ENCODE data around the gene GPR158. TPM values are rescaled to one million over a fixed set of nuclear protein-coding genes. Genes with fewer than 3 reads are reported as not detected.

Gene GPR158
- total RNA-seq, 1 experiment from 2014 or later = 0.07 TPM

DNA sequence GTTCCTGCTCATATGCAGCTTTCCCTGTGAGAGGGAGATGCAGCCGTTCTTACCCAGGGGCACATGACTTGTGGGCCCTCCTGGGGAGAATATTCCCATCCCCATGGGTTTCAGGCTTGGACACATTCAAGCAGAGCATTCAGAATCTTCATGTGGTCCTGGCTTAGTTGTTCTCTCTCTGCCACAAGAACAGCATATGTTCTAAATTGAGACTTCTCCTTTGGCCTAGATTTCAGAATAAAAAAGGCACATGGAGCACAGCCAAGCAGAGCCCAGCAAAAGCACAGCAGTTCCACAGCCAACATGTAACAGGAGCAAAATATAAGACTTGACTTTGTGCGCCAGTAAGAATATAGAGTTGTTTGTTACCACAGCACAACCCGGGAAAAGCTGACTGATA is 452.8 kb downstream of the GPR158 start:
- H3K9me3 ChIP-seq = no peaks in the 10 kb centered on the region
- Mint-ChIP-seq H3K4me3 (ENCODE audit: unreplicated experiment) (no peak overlapping the region), H3K9me3 (ENCODE audit: unreplicated experiment) (no peaks in the 10 kb centered on the region), H3K36me3 (ENCODE audit: insufficient read depth, unreplicated experiment) (no peaks in the 10 kb centered on the region), H3K4me1 (ENCODE audit: low read depth, unreplicated experiment) (no peaks in the 10 kb centered on the region), H3K27ac (ENCODE audit: unreplicated experiment) (no peak overlapping the region), H3K27me3 (ENCODE audit: insufficient read depth, unreplicated experiment) (peaks cover 8% of the 10 kb centered on the region)
- CTCF ChIA-PET = no interaction called here
- no peak for DNase-seq
- no peaks in the 10 kb centered on the region for H3K36me3 ChIP-seq (ENCODE audit: control insufficient read depth, insufficient read depth, low read length)
- POLR2A ChIA-PET = no interaction called here
- H3K4me1 ChIP-seq = no peaks in the 10 kb centered on the region
- intact Hi-C loops (cut with micrococcal nuclease; ENCODE audit: unreplicated experiment) = no loop called here
- no peak overlapping the region for H3K4me3 ChIP-seq (ENCODE audit: low read depth, low read length)
- no peaks in the 10 kb centered on the region for H3K27me3 ChIP-seq (replicated peaks; ENCODE audit: control insufficient read depth, insufficient read depth, low read length)
- no TSS peak for BruUV-seq (replicated peaks)
- TF ChIP-seq, protein P1, sequence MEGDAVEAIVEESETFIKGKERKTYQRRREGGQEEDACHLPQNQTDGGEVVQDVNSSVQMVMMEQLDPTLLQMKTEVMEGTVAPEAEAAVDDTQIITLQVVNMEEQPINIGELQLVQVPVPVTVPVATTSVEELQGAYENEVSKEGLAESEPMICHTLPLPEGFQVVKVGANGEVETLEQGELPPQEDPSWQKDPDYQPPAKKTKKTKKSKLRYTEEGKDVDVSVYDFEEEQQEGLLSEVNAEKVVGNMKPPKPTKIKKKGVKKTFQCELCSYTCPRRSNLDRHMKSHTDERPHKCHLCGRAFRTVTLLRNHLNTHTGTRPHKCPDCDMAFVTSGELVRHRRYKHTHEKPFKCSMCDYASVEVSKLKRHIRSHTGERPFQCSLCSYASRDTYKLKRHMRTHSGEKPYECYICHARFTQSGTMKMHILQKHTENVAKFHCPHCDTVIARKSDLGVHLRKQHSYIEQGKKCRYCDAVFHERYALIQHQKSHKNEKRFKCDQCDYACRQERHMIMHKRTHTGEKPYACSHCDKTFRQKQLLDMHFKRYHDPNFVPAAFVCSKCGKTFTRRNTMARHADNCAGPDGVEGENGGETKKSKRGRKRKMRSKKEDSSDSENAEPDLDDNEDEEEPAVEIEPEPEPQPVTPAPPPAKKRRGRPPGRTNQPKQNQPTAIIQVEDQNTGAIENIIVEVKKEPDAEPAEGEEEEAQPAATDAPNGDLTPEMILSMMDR (IDR thresholded peaks at IDR 0.05; ENCODE audit: insufficient read depth in 1 of 2, low read depth in 1 of 2, low read length in 1 of 2, severe bottlenecking in 1 of 2, unreplicated experiment in 1 of 2) = no peak

DNA sequence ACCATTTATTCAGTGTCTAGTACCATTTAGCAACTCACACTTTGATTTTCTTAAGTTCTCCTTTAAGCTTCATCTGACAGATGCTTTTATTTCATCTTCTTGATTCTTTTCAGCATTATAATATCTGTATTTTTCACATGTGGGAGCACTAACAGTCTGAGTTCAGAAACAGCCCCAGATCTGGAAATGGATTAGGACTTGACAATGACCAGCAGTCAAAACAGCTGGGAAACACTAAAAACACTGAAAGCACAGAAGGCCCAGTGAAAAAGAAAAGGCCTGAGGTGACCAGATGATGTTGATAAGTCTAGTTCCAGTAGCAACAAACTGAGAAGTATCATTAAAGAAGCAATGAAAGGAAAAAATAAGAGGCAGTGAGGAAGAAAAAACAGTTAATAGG is 454.5 kb downstream of the GPR158 start:
- intact Hi-C loops (cut with micrococcal nuclease; ENCODE audit: unreplicated experiment) = no loop called here
- H3K9me3 ChIP-seq = no peaks in the 10 kb centered on the region
- H3K4me1 Mint-ChIP-seq (ENCODE audit: low read depth, unreplicated experiment) = no peaks in the 10 kb centered on the region
- H3K4me3 ChIP-seq (ENCODE audit: low read depth, low read length) = no peak overlapping the region
- ChIA-PET POLR2A (no interaction called here), CTCF (no interaction called here)
- H3K27me3 Mint-ChIP-seq (ENCODE audit: insufficient read depth, unreplicated experiment) = peaks cover 15% of the 10 kb centered on the region
- H3K27me3 ChIP-seq (replicated peaks; ENCODE audit: control insufficient read depth, insufficient read depth, low read length) = no peaks in the 10 kb centered on the region
- no TSS peak for BruUV-seq (replicated peaks)
- H3K4me3 Mint-ChIP-seq (ENCODE audit: unreplicated experiment) = no peak overlapping the region
- no peaks in the 10 kb centered on the region for H3K36me3 ChIP-seq (ENCODE audit: control insufficient read depth, insufficient read depth, low read length)
- DNase-seq = no peak
- H3K9me3 Mint-ChIP-seq (ENCODE audit: unreplicated experiment) = no peaks in the 10 kb centered on the region
- TF ChIP-seq, protein P1 (IDR thresholded peaks at IDR 0.05; ENCODE audit: insufficient read depth in 1 of 2, low read depth in 1 of 2, low read length in 1 of 2, severe bottlenecking in 1 of 2, unreplicated experiment in 1 of 2) = no peak
- H3K27ac Mint-ChIP-seq (ENCODE audit: unreplicated experiment) = no peak overlapping the region
- no peaks in the 10 kb centered on the region for H3K4me1 ChIP-seq
- H3K36me3 Mint-ChIP-seq (ENCODE audit: insufficient read depth, unreplicated experiment) = no peaks in the 10 kb centered on the region

DNA sequence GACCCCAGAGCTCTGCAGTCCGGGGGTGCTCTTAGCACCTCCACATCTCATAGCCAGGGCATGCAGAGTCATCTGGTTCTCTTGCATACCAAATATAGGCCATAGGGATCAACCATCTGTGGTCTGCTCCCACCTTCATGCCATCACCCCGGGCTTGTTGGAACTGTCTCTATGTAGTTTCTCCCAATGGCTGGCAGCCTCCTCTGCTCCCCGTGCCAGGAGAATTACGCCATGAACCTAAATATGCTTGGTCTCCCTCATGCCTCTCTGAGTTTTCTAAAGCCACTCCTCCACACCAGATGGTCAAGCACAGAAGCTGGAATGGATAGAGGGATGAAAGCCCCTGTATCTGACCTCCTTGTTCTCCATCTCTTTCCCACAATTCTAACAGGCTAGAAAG is 456.7 kb downstream of the GPR158 start:
- no peak for DNase-seq
- H3K27me3 ChIP-seq (replicated peaks; ENCODE audit: control insufficient read depth, insufficient read depth, low read length) = no peaks in the 10 kb centered on the region
- Mint-ChIP-seq H3K4me3 (ENCODE audit: unreplicated experiment) (no peak overlapping the region), H3K4me1 (ENCODE audit: low read depth, unreplicated experiment) (no peaks in the 10 kb centered on the region), H3K36me3 (ENCODE audit: insufficient read depth, unreplicated experiment) (no peaks in the 10 kb centered on the region), H3K27me3 (ENCODE audit: insufficient read depth, unreplicated experiment) (peaks cover 16% of the 10 kb centered on the region), H3K9me3 (ENCODE audit: unreplicated experiment) (no peaks in the 10 kb centered on the region), H3K27ac (ENCODE audit: unreplicated experiment) (no peak overlapping the region)
- TF ChIP-seq, protein P1 (IDR thresholded peaks at IDR 0.05; ENCODE audit: insufficient read depth in 1 of 2, low read depth in 1 of 2, low read length in 1 of 2, severe bottlenecking in 1 of 2, unreplicated experiment in 1 of 2) = no peak
- no TSS peak for BruUV-seq (replicated peaks)
- POLR2A ChIA-PET = no interaction called here
- intact Hi-C loops (cut with micrococcal nuclease; ENCODE audit: unreplicated experiment) = no loop called here
- no peaks in the 10 kb centered on the region for H3K9me3 ChIP-seq
- CTCF ChIA-PET = no interaction called here
- H3K36me3 ChIP-seq (ENCODE audit: control insufficient read depth, insufficient read depth, low read length) = no peaks in the 10 kb centered on the region
- H3K4me1 ChIP-seq = no peaks in the 10 kb centered on the region
- no peak overlapping the region for H3K4me3 ChIP-seq (ENCODE audit: low read depth, low read length)

Data from Caco-2 (cell line).